ENCODE results near the gene MLH3. TPM values are rescaled to one million over a fixed set of nuclear protein-coding genes. Genes with fewer than 3 reads are reported as not detected.

The MLH3 gene
- total RNA-seq, 1 donor from 2014 or later: 17.1 TPM

- Mint-ChIP-seq H3K4me1 (ENCODE audit: low read depth, unreplicated experiment) (no peaks in the 10 kb centered on the region), H3K27ac (ENCODE audit: unreplicated experiment) (no peak overlapping the region), H3K36me3 (ENCODE audit: unreplicated experiment) (no peaks in the 10 kb centered on the region), H3K9me3 (ENCODE audit: unreplicated experiment) (no peaks in the 10 kb centered on the region), H3K27me3 (ENCODE audit: unreplicated experiment) (no peaks in the 10 kb centered on the region), H3K4me3 (ENCODE audit: unreplicated experiment) (no peak overlapping the region)
- no peak for DNase-seq
- TF ChIP-seq CTCF (IDR thresholded peaks at IDR 0.05; ENCODE audit: partially characterized antibody, unreplicated experiment): no peak
These were observed 21.1 kb downstream of the MLH3 start for GRCh38 chr14:75030147-75030546.

- Mint-ChIP-seq H3K36me3 (ENCODE audit: unreplicated experiment) (no peaks in the 10 kb centered on the region), H3K27me3 (ENCODE audit: unreplicated experiment) (no peaks in the 10 kb centered on the region), H3K9me3 (ENCODE audit: unreplicated experiment) (peaks cover 1% of the 10 kb centered on the region), H3K27ac (ENCODE audit: unreplicated experiment) (no peak overlapping the region), H3K4me1 (ENCODE audit: low read depth, unreplicated experiment) (no peaks in the 10 kb centered on the region), H3K4me3 (ENCODE audit: unreplicated experiment) (no peak overlapping the region)
- TF ChIP-seq CTCF (IDR thresholded peaks at IDR 0.05; ENCODE audit: partially characterized antibody, unreplicated experiment): no peak
- no peak for DNase-seq
These were observed 25.4 kb downstream of the MLH3 start for GRCh38 chr14:75025876-75026275.

GRCh38 chr14:75025082-75025481 lies 26.2 kb downstream of the MLH3 start:
- H3K27ac Mint-ChIP-seq (ENCODE audit: unreplicated experiment): no peak overlapping the region

GRCh38 chr14:75023108-75023507 lies 28.2 kb downstream of the MLH3 start:
- Mint-ChIP-seq H3K9me3 (ENCODE audit: unreplicated experiment) (peaks cover 1% of the 10 kb centered on the region), H3K4me1 (ENCODE audit: low read depth, unreplicated experiment) (no peaks in the 10 kb centered on the region), H3K4me3 (ENCODE audit: unreplicated experiment) (no peak overlapping the region), H3K27ac (ENCODE audit: unreplicated experiment) (no peak overlapping the region), H3K36me3 (ENCODE audit: unreplicated experiment) (no peaks in the 10 kb centered on the region), H3K27me3 (ENCODE audit: unreplicated experiment) (no peaks in the 10 kb centered on the region)
- DNase-seq: no peak
- peak; percentile 37 for TF ChIP-seq CTCF (IDR thresholded peaks at IDR 0.05; ENCODE audit: partially characterized antibody, unreplicated experiment)

More at GRCh38 chr14:75025082-75025481, 26.2 kb downstream of the MLH3 start:
- TF ChIP-seq CTCF (IDR thresholded peaks at IDR 0.05; ENCODE audit: partially characterized antibody, unreplicated experiment): no peak
- Mint-ChIP-seq H3K4me1 (ENCODE audit: low read depth, unreplicated experiment) (no peaks in the 10 kb centered on the region), H3K4me3 (ENCODE audit: unreplicated experiment) (no peak overlapping the region), H3K36me3 (ENCODE audit: unreplicated experiment) (no peaks in the 10 kb centered on the region), H3K9me3 (ENCODE audit: unreplicated experiment) (peaks cover 1% of the 10 kb centered on the region), H3K27me3 (ENCODE audit: unreplicated experiment) (no peaks in the 10 kb centered on the region)
- DNase-seq: no peak

- Mint-ChIP-seq H3K27me3 (ENCODE audit: unreplicated experiment) (no peaks in the 10 kb centered on the region), H3K9me3 (ENCODE audit: unreplicated experiment) (peaks cover 1% of the 10 kb centered on the region), H3K27ac (ENCODE audit: unreplicated experiment) (no peak overlapping the region), H3K4me1 (ENCODE audit: low read depth, unreplicated experiment) (no peaks in the 10 kb centered on the region), H3K4me3 (ENCODE audit: unreplicated experiment) (no peak overlapping the region), H3K36me3 (ENCODE audit: unreplicated experiment) (no peaks in the 10 kb centered on the region)
- peak; percentile 38 for DNase-seq
- peak; percentile 67 for TF ChIP-seq CTCF (IDR thresholded peaks at IDR 0.05; ENCODE audit: partially characterized antibody, unreplicated experiment)
These were observed 28.6 kb downstream of the MLH3 start for GRCh38 chr14:75022655-75023054.
